OCI-LY3 (cell line): ENCODE results near the gene HMCN1.

Experiments
- H2AFZ ChIP-seq: fragments of 200-600, 300-600 bp; shearing (Covaris generic); 2 replicates; pipeline ENCODE4 v1.6.0; 2014; ENCODE audit warnings: antibody characterized with exemption, low read depth, low read length
- H3K27ac ChIP-seq: fragments of 200-600, 300-600 bp; sonication (generic); 2 replicates; pipeline ENCODE4 v1.5.1; 2014; ENCODE audit warnings: mild to moderate bottlenecking, low read length, moderate library complexity, mixed read lengths
- H3K27me3 ChIP-seq: fragments of 200-600, 300-600 bp; sonication (generic); 2 replicates; pipeline ENCODE4 v1.6.1; 2014; ENCODE audit warnings: low read depth, low read length, mixed read lengths
- H3K36me3 ChIP-seq: fragments of 200-600, 300-600 bp; sonication (generic); replicated peaks from 2 replicates; pipeline ENCODE3; 2014; ENCODE audit warnings: low read depth, low read length, mixed read lengths
- H3K4me1 ChIP-seq: fragments of 300-600, 200-600 bp; sonication (generic); 2 replicates; pipeline ENCODE4 v1.6.1; 2014; ENCODE audit warnings: low read length, mixed read lengths
- H3K4me2 ChIP-seq: fragments of 200-600, 300-600 bp; sonication (generic); 2 replicates; pipeline ENCODE4 v1.6.1; 2014; ENCODE audit warnings: low read length, mixed read lengths
- H3K4me3 ChIP-seq: fragments of 300-600, 200-600 bp; sonication (generic); 2 replicates; pipeline ENCODE4 v1.5.1; 2014; ENCODE audit warnings: antibody characterized with exemption, mild to moderate bottlenecking, low read length, moderate library complexity
- H3K79me2 ChIP-seq: fragments of 300-600, 200-600 bp; shearing (Covaris generic); 2 replicates; pipeline ENCODE4 v1.6.1; 2014; ENCODE audit warnings: mild to moderate bottlenecking, low read length, mixed read lengths
- H3K9ac ChIP-seq: fragments of 300-600, 200-600 bp; shearing (Covaris generic); 2 replicates; pipeline ENCODE4 v1.6.0; 2014; ENCODE audit warnings: mild to moderate bottlenecking, low read length, moderate library complexity
- H3K9me3 ChIP-seq: fragments of 200-600, 300-600 bp; shearing (Covaris generic); 2 replicates; pipeline ENCODE4 v1.6.1; 2014; ENCODE audit warnings: low read length, mixed read lengths; ENCODE audit not compliant: insufficient read depth
- H4K20me1 ChIP-seq: fragments of 200-600, 300-600 bp; sonication (generic); 2 replicates; pipeline ENCODE4 v1.6.1; 2016; ENCODE audit warnings: low read length, mixed read lengths; ENCODE audit not compliant: insufficient read depth
- CTCF ChIP-seq: fragments of 200-600, 300-600 bp; sonication (generic); IDR thresholded peaks from 2 replicates; pipeline ENCODE4 v1.5.1; 2014; ENCODE audit warnings: antibody characterized with exemption, low read length, low read depth
- EZH2phosphoT487 ChIP-seq: fragments of 200-600 bp; shearing (Covaris generic); IDR thresholded peaks from 2 replicates; pipeline ENCODE4 v1.6.1; 2018; ENCODE audit warnings: antibody characterized with exemption, mixed run types, low read depth

The HMCN1 gene

GRCh38 chr1:186231861-186232436, 497.8 kb downstream of the HMCN1 start:
- H3K9ac ChIP-seq = no peak overlapping the region
- no peak overlapping the region for H3K27ac ChIP-seq
- no peaks in the 10 kb centered on the region for H3K9me3 ChIP-seq
- H3K4me1 ChIP-seq = no peaks in the 10 kb centered on the region
- H3K27me3 ChIP-seq = peaks cover 11% of the 10 kb centered on the region; the same call in 1 of the 2 replicates
- H3K36me3 ChIP-seq = no peaks in the 10 kb centered on the region
- no peaks in the 10 kb centered on the region for H4K20me1 ChIP-seq
- no peak overlapping the region for H3K4me2 ChIP-seq
- TF ChIP-seq CTCF (no peak), EZH2phosphoT487 (no peak)
- H3K79me2 ChIP-seq = no peaks in the 10 kb centered on the region
- H3K4me3 ChIP-seq = no peak overlapping the region
- no peak overlapping the region for H2AFZ ChIP-seq

- Histone ChIP-seq H3K4me3 (no peak overlapping the region), H3K9me3 (no peaks in the 10 kb centered on the region), H3K36me3 (no peaks in the 10 kb centered on the region), H3K27me3 (0 out of 2 replicates have a peak, but pooled peaks cover 4% of the 10 kb centered on the region), H3K9ac (no peak overlapping the region), H3K79me2 (no peaks in the 10 kb centered on the region), H2AFZ (no peak overlapping the region), H3K4me1 (no peaks in the 10 kb centered on the region), H3K4me2 (no peak overlapping the region), H4K20me1 (no peaks in the 10 kb centered on the region), H3K27ac (no peak overlapping the region)
- no peak for TF ChIP-seq EZH2phosphoT487
- TF ChIP-seq CTCF = no peak
Measured at GRCh38 chr1:186234976-186235686, 500.9 kb downstream of the HMCN1 start.

GRCh38 chr1:186235696-186236095, 501.5 kb downstream of the HMCN1 start:
- H2AFZ ChIP-seq = no peak overlapping the region
- no peak overlapping the region for H3K9ac ChIP-seq
- no peaks in the 10 kb centered on the region for H3K36me3 ChIP-seq
- no peaks in the 10 kb centered on the region for H3K9me3 ChIP-seq
- H3K79me2 ChIP-seq = no peaks in the 10 kb centered on the region
- no peak overlapping the region for H3K4me2 ChIP-seq
- no peaks in the 10 kb centered on the region for H3K27me3 ChIP-seq
- no peak overlapping the region for H3K4me3 ChIP-seq
- TF ChIP-seq CTCF (no peak), EZH2phosphoT487 (no peak)
- no peak overlapping the region for H3K27ac ChIP-seq
- H3K4me1 ChIP-seq = no peaks in the 10 kb centered on the region
- H4K20me1 ChIP-seq = no peaks in the 10 kb centered on the region

GRCh38 chr1:186236921-186237320, 502.7 kb downstream of the HMCN1 start:
- no peaks in the 10 kb centered on the region for H3K9me3 ChIP-seq
- H3K27ac ChIP-seq = no peak overlapping the region
- no peak overlapping the region for H3K4me2 ChIP-seq
- H3K36me3 ChIP-seq = no peaks in the 10 kb centered on the region
- TF ChIP-seq CTCF = no peak
- no peak for TF ChIP-seq EZH2phosphoT487
- H4K20me1 ChIP-seq = no peaks in the 10 kb centered on the region
- no peaks in the 10 kb centered on the region for H3K27me3 ChIP-seq
- no peak overlapping the region for H2AFZ ChIP-seq
- no peak overlapping the region for H3K9ac ChIP-seq
- no peak overlapping the region for H3K4me3 ChIP-seq
- no peaks in the 10 kb centered on the region for H3K79me2 ChIP-seq
- H3K4me1 ChIP-seq = no peaks in the 10 kb centered on the region
